Activated CD4-positive, alpha-beta T cell treated with anti-CD3 and anti-CD28 coated beads for 36 hours (primary cell): ENCODE results near the gene VAV2. TPM values are rescaled to one million over a fixed set of nuclear protein-coding genes. Genes with fewer than 3 reads are reported as not detected.
"Not testable (repeated sequence)": the region's sequence is repeated elsewhere in the genome, so short reads cannot be mapped to it uniquely, and the experiment has no call there.

Source experiments
- ATAC-seq: fragments of 200-7000 bp; cut with Tn5 transposase; one replicate; pipeline ENCODE4 v1.10.0; 2021; ENCODE audit warnings: mild to moderate bottlenecking, moderate library complexity
- CTCF ChIA-PET: fragments of 350-600 bp; sonication (Branson Sonifier 250); formaldehyde crosslinking; loops from one replicate; lab custom pipeline; 2021; ENCODE audit warnings: antibody characterized with exemption; lab: Charles Lee
- POLR2A ChIA-PET: fragments of 350-600 bp; sonication (Branson Sonifier 250); formaldehyde crosslinking; loops from one replicate; lab custom pipeline; 2021; ENCODE audit warnings: antibody characterized with exemption, inconsistent platforms; lab: Charles Lee
- DNase-seq: peaks from one replicate; pipeline ENCODE4 v3.0.0-alpha.2; 2020
- H3K27ac Mint-ChIP-seq: one replicate; pipeline ENCODE4 v1.8.0; 2021; ENCODE audit warnings: mixed read lengths
- H3K27me3 Mint-ChIP-seq: one replicate; pipeline ENCODE4 v1.8.0; 2021; ENCODE audit warnings: mixed read lengths
- H3K36me3 Mint-ChIP-seq: one replicate; pipeline ENCODE4 v1.8.0; 2021; ENCODE audit warnings: low read depth, mixed read lengths
- H3K4me1 Mint-ChIP-seq: one replicate; pipeline ENCODE4 v1.8.0; 2021; ENCODE audit warnings: mixed read lengths
- H3K4me3 Mint-ChIP-seq: one replicate; pipeline ENCODE4 v1.8.0; 2021; ENCODE audit warnings: mild to moderate bottlenecking, moderate library complexity, mixed read lengths
- H3K9me3 Mint-ChIP-seq: one replicate; pipeline ENCODE4 v1.8.0; 2021; ENCODE audit warnings: low read depth, mixed read lengths
- intact Hi-C, 2 experiments: fragments of 100-400 bp; cut with DNase I in 1 of 2; cut with micrococcal nuclease in 1 of 2; formaldehyde crosslinking; loops; one replicate each; pipeline versions ENCODE4 v1.14.2 to v1.15.1; 2022 to 2024; cut with DNase I, micrococcal nuclease
- total RNA-seq, 2 experiments: library from RNA; stranded (reverse); gene quantifications; one replicate each; pipeline ENCODE4 v1.2.3, GENCODE V29; 2021

VAV2 gene
- total RNA-seq, 2 experiments from 2014 or later, result 5.1 to 6.5 TPM

DNA sequence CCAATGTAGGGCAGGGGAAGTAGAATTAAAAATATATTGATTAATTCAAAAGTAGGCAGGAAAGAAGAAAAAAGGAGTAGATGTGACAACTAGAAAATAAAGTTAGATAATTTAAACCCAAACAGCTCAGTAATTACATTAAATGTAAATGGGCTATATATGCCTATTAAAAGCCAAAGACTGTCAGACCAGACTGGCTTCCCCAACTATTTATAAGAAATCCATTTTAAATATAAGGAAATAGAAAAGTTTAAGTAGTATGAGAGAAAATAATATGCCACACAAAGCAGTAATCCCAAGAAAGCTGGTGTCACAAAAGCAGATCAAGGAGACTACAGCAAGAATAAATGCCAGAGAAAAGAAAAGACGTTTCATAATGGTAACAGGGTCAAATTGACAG is 225.1 kb downstream of the VAV2 start:
- no peak for ATAC-seq
- ChIA-PET CTCF (interaction anchor here (1.3 kb wide), 2 partner anchors 15 to 24 kb away, joined by 4 to 6 read pairs; no protein-coding TSS in a partner anchor), POLR2A (no interaction called here)
- H3K27ac Mint-ChIP-seq, result no peak overlapping the region
- H3K27me3 Mint-ChIP-seq, result no peaks in the 10 kb centered on the region
- peaks cover 11% of the 10 kb centered on the region for H3K9me3 Mint-ChIP-seq
- H3K36me3 Mint-ChIP-seq, result peaks cover 9% of the 10 kb centered on the region
- no peak overlapping the region for H3K4me3 Mint-ChIP-seq
- intact Hi-C loops, result no loop called here
- DNase-seq, result no peak
- no peaks in the 10 kb centered on the region for H3K4me1 Mint-ChIP-seq

DNA sequence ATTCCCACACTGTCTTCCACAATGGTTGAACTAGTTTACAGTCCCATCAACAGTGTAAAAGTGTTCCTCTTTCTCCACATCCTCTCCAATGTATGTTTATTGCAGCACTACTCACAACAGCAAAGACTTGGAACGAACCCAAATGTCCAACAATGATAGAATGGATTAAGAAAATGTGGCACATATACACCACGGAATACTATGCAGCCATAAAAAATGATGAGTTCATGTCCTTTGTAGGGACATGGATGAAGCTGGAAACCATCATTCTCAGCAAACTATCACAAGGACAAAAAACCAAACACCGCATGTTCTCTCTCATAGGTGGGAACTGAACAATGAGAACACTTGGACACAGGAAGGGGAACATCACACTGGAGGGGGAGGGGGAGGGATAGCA is 225.9 kb downstream of the VAV2 start:
- CTCF ChIA-PET, result interaction anchor here (1.3 kb wide), 1 partner anchor 16 kb away, joined by 6 read pairs; no protein-coding TSS in a partner anchor
- peaks cover 11% of the 10 kb centered on the region for H3K9me3 Mint-ChIP-seq
- DNase-seq, H3K27ac Mint-ChIP-seq, intact Hi-C loops, H3K36me3 Mint-ChIP-seq, POLR2A ChIA-PET, H3K4me3 Mint-ChIP-seq, ATAC-seq, H3K27me3 Mint-ChIP-seq, H3K4me1 Mint-ChIP-seq: not testable (repeated sequence)

DNA sequence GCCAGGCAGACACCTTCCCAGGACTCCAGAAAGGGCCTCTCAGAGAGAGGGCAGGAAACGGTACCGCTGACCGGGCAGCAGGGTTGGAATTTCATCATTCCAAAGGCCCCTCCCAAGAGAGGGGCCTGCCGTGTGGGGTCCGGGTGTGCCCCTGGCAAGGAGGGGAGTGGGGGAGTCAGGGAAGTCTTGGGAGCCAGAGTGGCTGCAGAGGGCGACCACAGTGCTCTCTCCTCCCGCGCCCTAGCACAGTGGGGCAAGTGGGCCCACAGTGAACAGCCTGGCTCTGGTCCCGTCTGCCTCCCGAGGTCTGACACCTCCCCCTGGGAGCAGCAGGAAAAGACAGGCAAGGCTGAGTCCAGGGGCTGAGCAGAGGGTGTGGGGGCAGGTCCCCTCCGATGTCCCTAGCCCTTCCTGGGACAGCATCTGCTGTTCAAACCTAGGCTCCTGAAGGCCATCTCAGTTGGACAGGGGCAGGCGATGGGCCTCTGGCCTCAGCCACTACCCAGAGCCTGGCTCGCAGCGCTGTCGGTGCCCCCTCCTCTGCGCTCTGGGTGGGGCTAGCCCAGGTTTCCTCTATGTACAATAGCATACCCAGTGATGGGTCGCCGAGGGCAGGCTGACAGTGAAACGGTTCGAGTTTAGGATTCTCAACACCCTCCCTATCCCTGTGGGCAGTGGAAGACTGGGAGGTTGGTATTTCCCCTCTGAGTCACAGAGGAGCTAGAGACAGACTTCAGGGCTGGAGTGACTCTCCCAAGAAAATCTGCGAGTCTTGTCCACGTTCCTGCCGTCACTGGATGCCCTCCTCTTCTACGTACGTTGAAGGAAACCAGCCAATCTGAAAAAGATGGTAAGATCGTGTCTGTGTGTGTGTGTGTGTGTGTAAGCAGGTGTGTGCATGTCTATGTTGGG is 228.6 kb downstream of the VAV2 start:
- intact Hi-C loops, result no loop called here
- CTCF ChIA-PET, result no interaction called here

DNA sequence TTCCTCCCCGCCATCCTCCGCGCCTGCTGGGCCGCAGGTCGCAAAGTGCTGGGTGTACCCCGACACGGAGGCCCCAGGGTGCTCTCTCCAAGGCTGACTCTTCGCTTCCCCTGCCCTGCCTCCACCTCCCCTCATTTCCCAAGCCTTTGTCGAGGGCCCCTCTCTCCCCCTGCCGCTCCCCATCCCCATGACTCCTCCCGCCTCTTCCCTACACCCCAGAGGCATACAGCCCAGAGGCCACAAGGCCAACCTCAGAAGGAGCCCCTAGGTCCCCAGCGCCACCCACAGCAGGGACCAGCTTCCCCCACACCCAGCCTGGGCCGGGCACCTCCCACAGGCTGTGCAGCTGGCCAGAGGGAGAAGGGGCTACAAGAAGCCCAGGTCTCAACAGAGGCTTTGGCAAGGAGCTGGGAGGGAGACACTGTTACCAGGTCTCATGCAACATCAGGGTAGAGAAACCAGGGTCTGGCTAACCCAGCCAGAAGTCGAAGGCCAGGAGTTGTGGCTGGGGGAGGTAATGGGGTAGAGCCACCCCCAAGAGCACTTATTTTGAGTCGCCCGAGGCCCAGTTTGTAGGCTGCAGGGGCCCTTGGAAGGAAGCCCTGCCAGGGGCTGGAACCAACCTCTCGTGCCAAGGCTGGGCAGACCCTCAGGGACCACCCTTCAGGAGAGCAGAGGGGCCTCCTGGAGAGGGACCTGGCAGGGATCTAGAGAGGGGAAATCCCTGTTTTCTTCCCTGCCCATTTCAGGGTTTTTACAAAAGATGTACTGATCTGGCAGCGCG is 229.4 kb downstream of the VAV2 start:
- Mint-ChIP-seq H3K4me1 (no peaks in the 10 kb centered on the region), H3K9me3 (peaks cover 11% of the 10 kb centered on the region), H3K27ac (no peak overlapping the region), H3K4me3 (no peak overlapping the region), H3K36me3 (peaks cover 8% of the 10 kb centered on the region), H3K27me3 (peaks cover 2% of the 10 kb centered on the region)
- intact Hi-C loops, result no loop called here
- ChIA-PET CTCF (no interaction called here), POLR2A (no interaction called here)
- no peak for ATAC-seq
- DNase-seq, result no peak

More for the DNA sequence above, 228.6 kb downstream of the VAV2 start:
- H3K27ac Mint-ChIP-seq, result no peak overlapping the region
- DNase-seq (no peak), ATAC-seq (no peak)
- H3K36me3 Mint-ChIP-seq, result peaks cover 9% of the 10 kb centered on the region
- POLR2A ChIA-PET, result no interaction called here
- peaks cover 11% of the 10 kb centered on the region for H3K9me3 Mint-ChIP-seq
- H3K4me3 Mint-ChIP-seq, result no peak overlapping the region
- no peaks in the 10 kb centered on the region for H3K4me1 Mint-ChIP-seq
- H3K27me3 Mint-ChIP-seq, result peaks cover 2% of the 10 kb centered on the region

DNA sequence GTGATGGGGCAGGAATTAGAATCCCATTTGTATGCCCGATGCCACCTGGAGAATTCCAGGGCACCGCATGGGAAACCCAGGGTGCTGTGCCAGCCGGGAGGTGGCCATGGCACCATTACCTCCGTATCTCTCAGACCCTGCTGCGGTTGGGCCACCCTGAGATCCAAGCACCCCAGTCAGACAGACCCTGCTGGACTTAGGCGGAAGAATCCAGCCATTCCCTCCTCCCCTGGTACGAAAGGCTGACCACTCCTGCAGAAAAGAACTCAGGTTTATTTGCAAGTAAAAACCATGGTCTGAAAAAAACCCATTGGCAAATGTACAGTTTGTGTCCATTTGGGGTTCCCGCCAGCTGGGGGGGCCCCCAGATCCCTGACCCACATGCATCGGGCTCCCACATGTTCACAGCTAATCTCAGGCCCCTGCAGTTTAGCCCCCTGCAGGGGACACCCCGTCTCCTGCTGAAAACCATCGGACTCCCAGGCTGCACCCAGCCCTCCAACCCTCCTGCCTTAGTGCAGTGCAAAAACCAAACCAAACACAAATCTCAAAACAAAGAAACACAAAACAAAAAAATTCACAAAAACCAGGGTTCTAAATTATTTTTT is 230.4 kb downstream of the VAV2 start:
- POLR2A ChIA-PET, result no interaction called here
- H3K27me3 Mint-ChIP-seq, result peaks cover 2% of the 10 kb centered on the region
- DNase-seq, result no peak

DNA sequence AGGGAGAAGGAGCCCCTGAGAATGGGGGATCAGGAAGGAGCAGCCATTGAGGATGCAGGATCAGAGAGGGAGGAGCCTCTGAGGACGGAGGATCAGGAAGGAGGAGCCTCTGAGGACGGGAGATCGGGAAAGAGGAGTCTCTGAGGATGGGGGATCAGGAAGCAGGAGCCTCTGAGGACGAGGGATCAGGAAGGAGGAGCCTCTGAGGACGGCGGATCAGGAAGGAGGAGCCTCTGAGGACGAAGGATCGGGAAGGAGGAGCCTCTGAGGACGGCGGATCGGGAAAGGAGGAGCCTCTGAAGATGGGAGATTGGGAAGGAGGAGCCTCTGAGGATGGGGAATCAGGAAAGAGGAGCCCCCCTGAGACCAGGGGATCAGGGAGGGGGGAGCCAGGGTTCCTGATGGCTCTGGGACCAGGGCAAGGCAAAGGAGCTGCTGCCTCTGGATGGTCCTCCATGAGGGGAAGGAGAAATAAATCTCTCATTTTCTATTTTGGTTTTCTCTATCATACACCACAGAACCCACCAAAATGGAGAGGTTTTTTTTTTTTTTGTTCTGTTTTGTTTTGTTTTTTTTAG is 231.3 kb downstream of the VAV2 start:
- intact Hi-C loops, result no loop called here
- CTCF ChIA-PET, result interaction anchor here (1.2 kb wide), 1 partner anchor 9 kb away, joined by 3 read pairs; no protein-coding TSS in a partner anchor
- ATAC-seq (no peak), DNase-seq (no peak)
- POLR2A ChIA-PET, result no interaction called here
- H3K4me1 Mint-ChIP-seq, result no peaks in the 10 kb centered on the region
- H3K27ac Mint-ChIP-seq, result no peak overlapping the region
- no peaks in the 10 kb centered on the region for H3K36me3 Mint-ChIP-seq
- no peak overlapping the region for H3K4me3 Mint-ChIP-seq
- peaks cover 7% of the 10 kb centered on the region for H3K9me3 Mint-ChIP-seq
- peaks cover 2% of the 10 kb centered on the region for H3K27me3 Mint-ChIP-seq

More for the DNA sequence above, 230.4 kb downstream of the VAV2 start:
- no peak for ATAC-seq
- no peaks in the 10 kb centered on the region for H3K4me1 Mint-ChIP-seq
- peaks cover 8% of the 10 kb centered on the region for H3K9me3 Mint-ChIP-seq
- peaks cover 5% of the 10 kb centered on the region for H3K36me3 Mint-ChIP-seq
- CTCF ChIA-PET, result no interaction called here
- no peak overlapping the region for H3K4me3 Mint-ChIP-seq
- H3K27ac Mint-ChIP-seq, result no peak overlapping the region
- intact Hi-C loops, result no loop called here

DNA sequence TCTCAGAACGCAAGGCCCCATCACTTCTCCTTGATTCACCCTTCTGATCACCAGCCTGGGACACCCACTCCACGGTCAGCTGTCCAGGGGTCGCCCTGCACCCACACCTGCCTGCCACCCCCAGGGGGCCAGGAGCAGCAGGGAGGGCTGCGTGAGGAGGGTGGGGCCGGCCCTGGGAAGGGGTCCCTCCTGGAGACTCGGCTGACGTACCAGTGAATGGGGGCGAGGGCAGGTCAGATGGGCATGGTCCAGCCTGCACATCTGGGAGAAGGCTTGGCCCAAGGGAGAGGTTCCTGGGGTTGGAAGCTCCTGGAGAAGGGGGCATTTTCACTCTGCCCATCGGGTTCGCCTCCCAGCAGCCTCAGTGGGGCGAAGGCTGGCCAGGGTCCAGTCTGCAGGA is 232.2 kb downstream of the VAV2 start:
- DNase-seq (no peak), ATAC-seq (no peak)
- intact Hi-C loops, result no loop called here
- Mint-ChIP-seq H3K27ac (no peak overlapping the region), H3K4me1 (no peaks in the 10 kb centered on the region), H3K9me3 (peaks cover 2% of the 10 kb centered on the region), H3K27me3 (peaks cover 2% of the 10 kb centered on the region), H3K4me3 (no peak overlapping the region), H3K36me3 (no peaks in the 10 kb centered on the region)
- CTCF ChIA-PET, result interaction anchor here (0.6 to 1.2 kb wide), 2 partner anchors 10 to 153 kb away, joined by 3 read pairs; no protein-coding TSS in a partner anchor
- POLR2A ChIA-PET, result no interaction called here

DNA sequence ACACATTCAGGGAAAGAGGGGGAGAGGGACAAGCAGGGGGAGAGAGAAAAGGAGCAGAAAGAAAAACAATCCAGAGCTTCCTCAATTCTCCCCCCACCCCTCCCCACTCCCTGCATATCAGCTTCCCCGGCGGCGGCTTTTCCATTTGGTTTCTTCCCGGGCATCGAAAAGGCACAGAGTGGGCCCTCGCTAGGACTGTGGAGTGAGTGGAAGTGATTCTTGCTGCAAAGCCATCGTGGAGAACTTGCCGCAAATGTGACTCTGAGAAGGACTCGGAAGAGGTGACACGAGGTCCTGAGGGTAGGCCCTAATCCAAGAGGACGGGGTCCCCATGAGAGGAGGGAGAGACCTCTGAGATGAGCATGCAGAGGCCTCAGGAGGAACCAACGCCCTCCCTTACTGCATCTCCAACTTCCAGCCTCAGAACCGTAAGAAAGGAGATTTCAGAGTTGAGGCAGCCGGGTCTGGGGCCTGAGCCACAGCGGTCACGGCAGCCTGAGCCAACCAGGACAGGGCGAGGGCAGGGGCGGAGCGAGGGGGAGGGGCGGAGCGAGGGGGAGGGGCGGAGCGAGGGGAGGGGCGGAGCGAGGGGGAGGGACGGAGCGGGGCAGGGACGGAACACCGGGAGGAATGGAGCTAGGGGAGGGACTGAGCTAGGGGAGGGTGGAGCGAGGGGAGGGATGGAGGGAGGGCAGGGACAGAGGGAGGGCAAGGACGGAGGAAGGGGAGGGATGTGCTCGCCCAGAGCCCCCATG is 232.8 kb downstream of the VAV2 start:
- H3K4me3 Mint-ChIP-seq, result no peak overlapping the region
- H3K27ac Mint-ChIP-seq, result no peak overlapping the region
- ATAC-seq (no peak), DNase-seq (no peak)
- H3K36me3 Mint-ChIP-seq, result no peaks in the 10 kb centered on the region
- ChIA-PET CTCF (interaction anchor here (0.6 to 1.2 kb wide), 2 partner anchors 10 to 154 kb away, joined by 3 read pairs; no protein-coding TSS in a partner anchor), POLR2A (no interaction called here)
- peaks cover 3% of the 10 kb centered on the region for H3K27me3 Mint-ChIP-seq
- peaks cover under 1% of the 10 kb centered on the region for H3K9me3 Mint-ChIP-seq
- H3K4me1 Mint-ChIP-seq, result no peaks in the 10 kb centered on the region
- intact Hi-C loops, result no loop called here

DNA sequence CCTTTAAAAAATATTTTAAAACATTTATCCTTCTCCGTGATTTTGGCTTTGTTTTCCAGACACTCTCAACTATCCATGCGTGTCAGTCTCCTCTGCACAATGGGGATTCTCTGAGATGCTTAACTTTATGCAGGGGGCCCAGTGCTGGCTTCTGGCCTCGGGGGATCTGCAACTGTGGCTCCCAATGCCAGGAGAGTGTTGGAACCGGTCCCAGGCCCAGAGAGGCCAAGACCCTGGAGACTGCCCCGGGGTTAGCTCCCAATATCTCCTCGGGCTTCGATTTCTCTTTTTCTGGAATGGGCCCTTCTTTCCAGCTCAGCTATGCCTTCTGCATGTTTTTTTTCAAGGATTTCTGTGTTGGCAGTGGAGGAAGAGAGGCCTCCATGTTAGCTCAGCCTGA is 233.9 kb downstream of the VAV2 start:
- H3K36me3 Mint-ChIP-seq, result no peaks in the 10 kb centered on the region
- ATAC-seq (no peak), DNase-seq (no peak)
- intact Hi-C loops, result no loop called here
- H3K27me3 Mint-ChIP-seq, result peaks cover 7% of the 10 kb centered on the region
- ChIA-PET POLR2A (no interaction called here), CTCF (no interaction called here)
- no peak overlapping the region for H3K4me3 Mint-ChIP-seq
- H3K9me3 Mint-ChIP-seq, result no peaks in the 10 kb centered on the region
- no peak overlapping the region for H3K27ac Mint-ChIP-seq
- H3K4me1 Mint-ChIP-seq, result no peaks in the 10 kb centered on the region

DNA sequence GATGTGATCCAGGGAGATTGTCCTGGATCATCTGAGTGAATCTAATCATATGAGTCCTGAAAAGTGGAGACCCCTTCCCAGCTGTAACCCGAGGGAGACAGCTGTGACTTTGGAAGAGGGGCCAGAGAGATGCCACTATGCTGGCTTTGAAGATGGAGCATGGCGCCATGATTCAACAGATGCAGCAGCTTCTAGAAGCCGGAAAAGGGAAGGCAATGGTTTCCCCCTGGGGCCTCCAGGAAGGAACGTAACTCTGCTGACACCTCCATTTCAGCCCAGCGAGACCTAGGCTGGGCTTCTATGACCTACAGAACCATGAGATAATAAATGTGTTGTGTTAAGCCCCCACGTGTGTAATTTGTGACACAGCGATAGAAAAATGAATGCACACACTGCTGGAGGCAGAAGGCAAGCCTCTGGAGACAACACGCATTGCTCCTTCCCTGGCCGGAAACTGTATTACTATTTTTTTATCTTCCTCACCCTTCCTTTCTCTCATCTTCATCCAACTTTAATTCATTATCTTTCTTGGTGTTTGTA is 237.4 kb downstream of the VAV2 start:
- H3K27ac Mint-ChIP-seq, result no peak overlapping the region
- ChIA-PET CTCF (no interaction called here), POLR2A (no interaction called here)
- no peak overlapping the region for H3K4me3 Mint-ChIP-seq
- H3K9me3 Mint-ChIP-seq, result no peaks in the 10 kb centered on the region
- peaks cover 15% of the 10 kb centered on the region for H3K27me3 Mint-ChIP-seq
- intact Hi-C loops, result no loop called here
- DNase-seq (no peak), ATAC-seq (no peak)
- H3K4me1 Mint-ChIP-seq, result no peaks in the 10 kb centered on the region
- H3K36me3 Mint-ChIP-seq, result no peaks in the 10 kb centered on the region
